ENCODE measurements around the gene RRP8.
A peak's percentile ranks its signal among the peaks of the same experiment; 100 is the strongest.

The RRP8 gene

DNA sequence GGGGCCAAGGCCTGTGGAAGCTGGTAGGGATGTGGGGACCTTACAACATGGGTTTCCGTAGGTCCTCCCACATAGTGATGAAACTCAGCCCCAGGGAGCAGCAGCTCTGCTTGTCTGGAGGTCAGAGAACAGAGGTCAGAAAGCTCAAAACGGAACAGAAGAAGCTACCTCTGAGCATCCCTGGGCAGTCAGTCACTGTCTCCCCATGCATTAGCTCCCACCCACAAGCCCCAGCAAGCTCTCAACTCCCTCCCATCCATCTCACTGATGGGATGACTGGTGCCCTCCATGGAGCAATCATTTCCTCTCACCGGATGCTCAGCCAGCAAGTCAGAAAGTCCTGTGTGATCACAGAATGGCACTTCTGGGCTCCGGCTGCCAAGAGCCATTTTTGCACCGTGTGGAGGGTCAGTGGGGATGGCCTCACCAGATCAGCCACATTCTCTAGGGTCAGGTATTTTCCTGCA lies 13.9 kb upstream of the RRP8 start:
- DNase-seq (ENCODE audit: low read depth, low spot score): no peak

GRCh38 chr11:6616596-6617250 lies 13.3 kb upstream of the RRP8 start:
- no peak for DNase-seq (ENCODE audit: low read depth, low spot score)

DNA sequence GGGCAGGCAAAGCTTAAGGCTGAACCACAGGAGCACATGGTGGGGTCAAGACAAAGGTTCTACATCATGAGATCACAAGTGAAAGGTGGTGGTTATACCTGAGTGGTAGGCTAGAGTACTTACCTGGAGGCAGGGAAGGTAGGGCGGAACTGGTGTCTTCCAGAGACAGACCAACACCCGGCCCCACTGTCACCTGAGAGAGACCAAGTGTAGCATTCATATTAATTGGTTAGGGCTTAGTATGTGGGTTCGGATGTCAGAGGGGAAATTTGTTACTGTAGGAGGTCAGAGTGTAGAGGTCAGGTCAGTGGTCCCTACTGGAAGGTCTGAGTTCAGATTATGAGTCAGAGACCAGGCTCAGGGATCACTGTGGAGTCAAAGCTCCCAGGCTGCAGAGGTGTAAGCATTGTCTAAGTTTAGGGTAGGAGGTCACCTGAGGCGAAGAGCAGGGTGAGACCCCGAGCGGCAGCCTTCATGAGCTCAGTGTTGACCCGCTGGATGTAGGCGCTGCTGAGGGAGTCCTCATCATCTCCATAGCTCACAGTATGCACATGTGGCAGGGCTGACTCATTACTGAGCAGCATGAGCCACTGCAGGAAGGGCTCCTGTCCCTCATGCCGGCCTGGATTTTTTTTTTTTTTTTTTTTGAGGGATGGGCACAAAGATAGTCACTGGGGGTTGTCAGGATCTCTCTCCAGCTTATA lies 12.6 kb upstream of the RRP8 start:
- DNase-seq (ENCODE audit: low read depth, low spot score): no peak

GRCh38 chr11:6615046-6615445 lies 11.6 kb upstream of the RRP8 start:
- DNase-seq (ENCODE audit: low read depth, low spot score): no peak

- DNase-seq (ENCODE audit: low read depth, low spot score): no peak
Measured at GRCh38 chr11:6614446-6614845, 11.0 kb upstream of the RRP8 start.

GRCh38 chr11:6613496-6613895 lies 10.1 kb upstream of the RRP8 start:
- DNase-seq (ENCODE audit: low read depth, low spot score): no peak

- peak; percentile 78 for DNase-seq (ENCODE audit: low read depth, low spot score)
Measured at GRCh38 chr11:6612213-6613041, 9.0 kb upstream of the RRP8 start, which contains the start of gene TAF10. TSS of gene TAF10 (minus strand) at chr11:6612216. CDS start at chr11:6612189, 27 bp downstream.

- DNase-seq (ENCODE audit: low read depth, low spot score): no peak
Measured at GRCh38 chr11:6611963-6612212, 8.5 kb upstream of the RRP8 start.

- DNase-seq (ENCODE audit: low read depth, low spot score): no peak
Measured at GRCh38 chr11:6611092-6611962, 7.9 kb upstream of the RRP8 start.

GRCh38 chr11:6610591-6610990 lies 7.2 kb upstream of the RRP8 start:
- DNase-seq (ENCODE audit: low read depth, low spot score): no peak

GRCh38 chr11:6609502-6610015 lies 6.1 kb upstream of the RRP8 start:
- no peak for DNase-seq (ENCODE audit: low read depth, low spot score)

- no peak for DNase-seq (ENCODE audit: low read depth, low spot score)
Measured at GRCh38 chr11:6608726-6609501, 5.5 kb upstream of the RRP8 start.

GRCh38 chr11:6608011-6608410 lies 4.6 kb upstream of the RRP8 start:
- DNase-seq (ENCODE audit: low read depth, low spot score): no peak

DNA sequence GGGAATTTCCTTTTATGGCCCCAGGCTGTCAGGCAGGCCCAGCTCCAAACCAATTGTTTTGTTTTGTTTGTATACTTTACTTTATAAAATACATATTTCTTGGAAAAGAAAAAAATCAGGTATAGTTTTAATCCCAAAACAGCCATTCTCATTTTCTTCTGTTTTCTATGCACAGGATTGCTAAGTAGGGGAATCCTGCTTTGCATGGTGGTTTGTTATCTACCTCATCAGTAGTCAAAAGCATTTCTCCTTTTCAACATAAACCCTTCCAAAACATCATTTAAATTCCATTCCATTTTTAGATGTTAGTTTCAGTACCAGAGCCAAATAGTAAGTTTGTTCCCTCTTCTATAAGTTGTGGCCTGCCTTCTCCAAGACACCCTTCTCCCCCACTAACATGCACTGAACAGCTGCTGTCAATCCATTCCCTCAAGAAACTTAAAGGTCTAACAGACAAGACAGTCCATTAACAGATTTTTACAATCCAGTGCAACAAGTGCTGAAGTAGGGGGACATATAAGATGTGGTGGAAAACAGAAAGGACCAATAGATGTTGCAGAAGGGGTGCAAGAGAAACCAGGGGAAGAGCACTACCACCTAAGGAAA lies 3.9 kb upstream of the RRP8 start:
- DNase-seq (ENCODE audit: low read depth, low spot score): no peak

DNA sequence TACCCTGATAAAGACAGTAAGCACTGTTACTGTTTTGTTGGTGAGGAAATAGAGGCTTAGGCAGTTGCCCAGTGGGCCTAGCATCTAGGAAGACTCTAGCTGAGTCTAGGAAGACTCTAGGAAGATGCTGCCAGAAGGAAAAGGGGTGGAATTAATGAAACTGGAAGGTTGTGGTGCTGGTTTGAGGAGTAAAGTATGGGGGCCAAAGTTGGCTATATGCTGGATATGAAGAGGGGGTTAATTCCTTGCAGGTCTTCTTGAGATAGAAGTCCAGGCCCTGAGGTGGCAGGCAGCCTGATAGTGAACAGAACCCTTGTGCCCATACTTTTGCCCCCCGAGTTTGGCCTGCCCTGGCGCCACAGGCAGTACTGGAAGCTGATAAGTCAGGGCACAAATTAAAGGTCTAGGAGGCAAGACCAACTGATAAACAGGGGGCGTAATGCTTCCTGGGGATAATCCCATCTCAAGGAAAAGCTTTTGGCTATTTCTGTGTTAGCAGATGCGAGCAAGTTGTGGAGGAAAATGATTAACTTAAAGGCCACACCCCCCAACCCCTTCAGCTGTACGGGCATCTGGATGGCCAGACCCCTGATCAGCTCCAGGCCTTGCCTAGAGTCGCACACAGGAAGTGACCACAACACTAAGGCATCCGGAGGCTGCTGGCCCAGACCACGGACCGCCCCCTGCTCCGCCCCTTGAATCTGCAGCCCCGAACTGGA lies 3.2 kb upstream of the RRP8 start:
- no peak for DNase-seq (ENCODE audit: low read depth, low spot score)

DNA sequence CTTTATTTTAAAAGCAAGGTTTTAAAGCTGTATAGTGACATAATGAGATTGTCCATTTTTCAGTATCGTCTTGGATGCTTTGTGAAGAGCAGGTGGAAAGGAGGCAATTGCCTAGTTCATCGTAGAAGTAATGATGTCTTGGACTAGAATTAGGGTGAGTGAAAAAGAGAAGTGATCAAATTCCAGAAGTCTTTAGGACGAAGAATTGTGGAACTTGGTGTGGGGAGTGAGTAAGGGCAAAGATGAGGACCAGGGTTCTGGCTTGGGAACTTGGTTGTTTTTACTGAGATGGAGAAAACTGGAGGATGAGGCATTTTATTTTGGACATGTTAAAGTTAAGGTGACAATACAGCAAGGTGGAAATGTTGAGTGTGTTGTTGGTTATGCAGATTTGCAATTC lies 1.4 kb upstream of the RRP8 start:
- DNase-seq (ENCODE audit: low read depth, low spot score): no peak

DNA sequence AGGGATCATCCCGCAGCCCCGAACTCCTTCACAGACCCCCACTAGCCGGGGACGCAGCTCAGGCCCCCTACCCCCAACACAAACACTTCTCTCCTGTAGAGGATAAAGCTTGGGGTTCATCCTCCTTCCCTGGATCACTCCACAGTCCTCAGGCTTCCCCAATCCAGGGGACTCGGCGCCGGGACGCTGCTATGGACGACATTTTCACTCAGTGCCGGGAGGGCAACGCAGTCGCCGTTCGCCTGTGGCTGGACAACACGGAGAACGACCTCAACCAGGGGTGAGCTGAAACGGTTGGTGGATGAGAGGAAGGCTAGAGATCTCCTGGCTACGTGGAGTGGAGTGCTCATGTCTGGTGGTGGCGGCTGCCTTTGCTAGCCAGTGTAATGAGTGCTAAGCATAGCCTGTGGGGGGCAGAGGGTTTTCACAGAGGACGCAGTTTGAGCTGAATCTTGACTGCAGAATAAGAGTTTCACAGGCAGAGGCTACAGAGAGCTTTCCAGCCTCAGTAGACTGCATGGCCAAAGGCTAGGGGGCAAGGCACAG lies 738 bp upstream of the RRP8 start:
- peak; percentile 17 for DNase-seq (ENCODE audit: low read depth, low spot score)

DNA sequence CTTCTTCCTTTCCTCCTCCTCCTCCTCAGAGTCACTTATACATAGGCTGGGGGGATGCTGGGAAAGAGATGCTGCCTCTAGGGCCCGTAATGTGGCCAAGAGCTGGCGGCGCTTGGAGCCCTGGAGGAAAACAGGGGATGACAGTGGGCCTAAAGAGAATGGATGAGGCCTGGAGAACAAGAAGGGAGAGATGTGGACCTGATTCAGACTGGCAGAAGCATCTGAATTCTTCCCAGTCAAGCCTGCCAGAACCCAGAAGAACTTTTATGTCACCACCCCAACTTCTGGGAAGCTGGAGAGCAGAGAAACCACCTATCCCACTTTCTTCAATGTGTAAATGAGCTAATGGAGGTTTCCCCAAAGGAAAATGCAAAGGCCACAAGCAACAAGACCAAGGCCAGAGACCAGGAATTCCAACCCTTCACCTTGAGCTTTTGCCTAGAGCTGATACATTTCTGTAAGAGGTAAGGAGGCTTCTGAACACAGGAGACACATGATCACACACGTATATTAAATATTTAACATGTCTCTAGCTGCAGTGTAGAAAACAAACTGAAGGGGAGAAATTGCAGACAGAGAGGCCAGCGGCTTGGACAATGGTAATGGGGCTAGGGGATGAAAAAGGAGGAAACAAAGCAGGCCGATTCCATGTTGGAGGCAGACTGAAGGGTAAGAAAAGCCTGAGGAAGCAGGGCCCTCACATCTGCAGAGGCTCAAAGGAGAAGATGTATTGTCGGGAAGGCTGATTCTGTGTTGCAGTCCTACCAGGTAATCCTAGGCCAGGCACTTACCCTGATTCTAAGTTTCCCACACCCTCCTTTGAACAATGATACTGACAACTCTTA lies 1.1 kb downstream of the RRP8 start:
- no peak for DNase-seq (ENCODE audit: low read depth, low spot score)

Measured in activated naive CD8-positive, alpha-beta T cell treated with anti-CD3 and anti-CD28 coated beads, Interleukin-2, amount 50 U/mL, for 16 hours (primary cell).